Measurements from ENCODE around the gene CEMP1.
"Not testable (repeated sequence)": the region's sequence is repeated elsewhere in the genome, so short reads cannot be mapped to it uniquely, and the experiment has no call there.

The CEMP1 gene

GRCh38 chr16:2531371-2531695 is at the start of gene CEMP1:
Gene CEMP1, minus strand, starts transcription at chr16:2531408. Its CDS starts 335 bp downstream, at chr16:2531073.
- FAIRE-seq: no peak

DNA sequence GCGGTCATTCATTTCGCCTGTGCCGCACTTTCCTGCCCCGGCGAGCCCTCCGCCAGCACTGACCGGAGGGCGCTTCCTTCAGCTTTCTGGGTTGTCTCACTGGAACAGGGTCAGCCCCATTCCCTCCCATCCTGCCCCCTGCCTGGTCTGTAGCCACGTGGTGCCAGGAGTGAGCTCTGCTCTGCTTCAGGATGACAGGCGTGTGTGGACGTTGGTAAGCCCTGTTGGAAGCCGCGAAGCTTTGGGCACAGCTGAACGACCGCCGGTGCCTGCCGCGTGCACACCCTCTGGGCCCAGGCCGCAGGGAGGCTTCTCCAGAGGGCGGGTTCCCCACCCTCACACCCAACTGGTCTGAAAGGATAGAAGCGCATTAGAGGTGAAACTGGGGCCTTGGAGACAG is 49.6 kb upstream of the CEMP1 start:
- not testable (repeated sequence) for FAIRE-seq

GRCh38 chr16:2580143-2580542 is 48.9 kb upstream of the CEMP1 start:
- FAIRE-seq: not testable (repeated sequence)

GRCh38 chr16:2578905-2579304 is 47.7 kb upstream of the CEMP1 start:
- not testable (repeated sequence) for FAIRE-seq

- FAIRE-seq: not testable (repeated sequence)
Observed at GRCh38 chr16:2577044-2577443, 45.8 kb upstream of the CEMP1 start.

DNA sequence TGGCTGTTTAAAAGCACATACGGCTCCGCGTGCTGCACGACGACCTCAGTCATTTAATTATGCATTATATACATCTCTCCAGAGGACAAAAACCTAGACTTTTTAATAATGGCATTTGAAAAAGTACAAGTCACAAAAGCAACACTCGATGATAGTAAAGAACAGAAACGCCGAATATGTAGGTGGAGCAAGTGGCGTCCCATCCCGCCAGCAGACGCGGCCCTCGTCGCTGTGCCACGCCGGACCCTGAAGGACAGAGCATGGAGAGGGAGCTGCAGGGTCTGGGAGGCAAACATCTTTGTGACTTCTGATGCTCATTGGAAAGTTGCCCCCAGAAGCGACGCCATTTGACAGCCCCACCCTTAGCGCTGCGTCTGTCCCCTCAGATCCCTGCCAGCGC is 44.6 kb upstream of the CEMP1 start:
- not testable (repeated sequence) for FAIRE-seq

DNA sequence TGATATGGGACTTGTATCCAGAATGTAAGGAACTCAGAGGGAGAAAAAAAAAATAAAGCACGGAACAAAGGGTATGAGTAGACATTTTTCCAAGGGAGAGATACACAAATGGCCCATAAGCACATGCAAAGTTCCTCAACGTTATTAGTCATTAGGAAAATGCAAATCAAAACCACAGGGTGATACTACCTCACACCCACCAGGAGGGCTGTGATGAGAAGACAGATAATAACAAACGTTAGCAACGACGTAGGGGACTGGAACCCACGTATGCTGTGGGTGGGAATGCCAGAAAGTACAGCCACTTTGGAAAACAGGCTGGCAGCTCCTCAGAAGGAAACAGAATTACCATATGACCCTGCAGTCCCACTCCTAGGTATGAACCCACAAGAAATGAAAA is 41.5 kb upstream of the CEMP1 start:
- FAIRE-seq: not testable (repeated sequence)

DNA sequence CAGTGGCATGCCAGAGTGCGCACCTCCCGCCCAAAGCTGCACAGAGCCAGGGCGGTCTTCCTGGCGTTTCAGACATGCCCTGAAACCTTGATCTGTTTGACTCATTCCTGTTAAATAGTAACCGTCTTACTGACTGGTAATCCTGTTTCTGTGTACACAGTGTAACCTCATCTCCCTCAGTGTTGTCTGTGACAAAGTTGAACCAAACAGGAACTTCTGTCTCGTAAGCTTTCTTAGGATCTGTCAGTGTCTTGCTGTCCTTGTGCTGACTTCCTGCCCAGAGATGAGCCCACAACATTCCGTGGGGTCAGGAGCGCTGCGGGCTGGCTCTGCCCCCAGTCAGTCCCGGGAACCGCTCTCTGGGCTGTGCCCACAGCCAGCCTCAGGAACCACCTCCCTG is 37.4 kb upstream of the CEMP1 start:
- FAIRE-seq: not testable (repeated sequence)

DNA sequence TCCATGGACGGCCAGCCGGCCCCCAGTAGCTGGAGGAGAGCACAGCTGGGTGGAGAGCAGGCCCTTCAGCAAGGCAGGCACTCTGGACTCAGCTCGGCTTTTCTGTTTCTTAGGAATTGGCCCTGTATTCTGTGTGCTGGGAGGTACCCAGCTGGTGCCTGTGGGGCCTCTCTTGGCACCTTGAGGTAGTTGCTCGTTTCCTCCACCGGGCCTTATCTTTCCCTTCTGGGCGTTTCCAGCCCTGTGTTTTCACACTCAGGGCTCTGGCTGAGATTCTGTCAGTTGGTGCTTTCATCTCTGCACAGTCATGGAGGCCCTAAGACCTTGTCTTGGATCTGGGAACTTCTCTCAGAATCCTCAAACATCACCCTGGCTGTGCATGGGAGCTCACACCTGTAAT is 36.3 kb upstream of the CEMP1 start:
- not testable (repeated sequence) for FAIRE-seq

DNA sequence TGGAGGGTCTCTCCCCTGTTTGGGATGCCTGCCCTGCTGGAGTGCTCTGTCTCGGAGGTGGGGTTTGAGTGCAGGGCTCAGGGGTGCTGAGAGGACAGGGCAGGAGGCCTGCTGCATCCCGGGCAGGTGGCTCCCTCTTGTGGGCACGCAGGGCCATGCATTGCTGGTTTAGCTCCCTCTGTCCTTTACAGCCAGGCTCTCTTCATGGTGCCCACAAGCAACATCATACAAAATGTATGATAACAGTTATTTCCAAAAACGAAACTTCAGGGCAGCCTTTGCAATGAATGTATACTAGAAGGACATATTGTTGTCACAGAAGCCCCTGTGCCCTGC is 29.6 kb upstream of the CEMP1 start:
- not testable (repeated sequence) for FAIRE-seq

GRCh38 chr16:2560131-2560797 is 29.1 kb upstream of the CEMP1 start:
- not testable (repeated sequence) for FAIRE-seq

- FAIRE-seq: not testable (repeated sequence)
Observed at GRCh38 chr16:2557150-2557549, 25.9 kb upstream of the CEMP1 start.

DNA sequence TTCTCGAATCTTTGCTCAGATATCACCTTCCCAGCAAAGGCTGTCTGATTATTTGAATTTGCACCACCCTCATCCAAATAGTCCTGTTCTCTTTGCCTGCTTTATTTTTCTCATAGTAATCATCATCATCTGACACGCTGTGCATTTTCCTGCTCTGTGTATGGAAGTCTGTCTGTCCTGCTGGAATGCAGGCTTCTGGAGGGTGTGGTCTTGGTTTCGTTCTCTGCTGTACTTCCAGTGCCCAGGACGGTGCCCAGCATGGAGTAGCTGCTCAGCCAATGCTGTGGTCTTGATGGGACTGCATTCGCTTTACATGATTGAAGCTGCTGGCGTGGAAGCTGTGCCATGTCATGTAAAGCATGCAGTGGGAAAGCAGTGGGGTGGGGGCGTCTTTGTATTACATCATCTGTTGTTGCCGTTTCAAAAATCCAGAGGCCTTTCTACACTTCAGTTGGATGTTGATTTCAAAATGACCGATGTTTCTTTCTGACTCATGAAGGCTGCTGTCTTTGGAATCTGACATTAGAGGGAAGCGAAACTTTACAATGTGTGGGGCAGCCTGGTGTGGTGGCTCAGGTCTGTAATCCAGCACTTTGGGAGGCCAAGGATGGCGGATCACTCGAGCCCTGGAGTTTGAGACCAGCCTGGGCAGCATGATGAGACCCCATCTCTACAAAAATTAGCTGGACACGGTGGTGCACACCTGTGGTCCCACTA is 23.7 kb upstream of the CEMP1 start:
- FAIRE-seq: not testable (repeated sequence)

DNA sequence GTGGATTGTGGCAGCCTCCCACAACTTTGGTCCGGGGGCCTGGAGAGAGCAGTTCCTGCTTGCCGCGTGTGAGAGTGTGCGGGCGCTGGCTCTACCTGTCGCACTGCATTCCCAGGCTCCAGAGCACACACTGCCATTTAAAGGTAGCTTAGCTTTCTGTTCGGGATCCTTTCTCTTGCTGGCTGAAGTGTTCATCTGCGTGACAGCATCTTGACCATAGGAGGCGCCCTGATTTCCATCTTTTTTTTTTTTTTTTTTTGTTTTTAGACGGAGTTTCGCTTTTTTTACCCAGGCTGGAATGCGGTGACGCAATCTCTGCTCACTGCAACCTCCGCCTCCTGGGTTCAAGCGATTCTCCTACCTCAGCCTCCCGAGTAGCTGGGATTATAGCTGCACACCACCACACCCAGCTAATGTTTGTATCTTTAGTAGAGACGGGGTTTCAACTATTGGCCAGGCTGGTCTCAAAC is 20.2 kb upstream of the CEMP1 start:
- not testable (repeated sequence) for FAIRE-seq

- not testable (repeated sequence) for FAIRE-seq
Observed at GRCh38 chr16:2550283-2550878, 19.2 kb upstream of the CEMP1 start.

- not testable (repeated sequence) for FAIRE-seq
Observed at GRCh38 chr16:2543771-2544170, 12.6 kb upstream of the CEMP1 start.

GRCh38 chr16:2541409-2541808 is 10.2 kb upstream of the CEMP1 start:
- not testable (repeated sequence) for FAIRE-seq

- FAIRE-seq: not testable (repeated sequence)
Observed at GRCh38 chr16:2540912-2541311, 9.7 kb upstream of the CEMP1 start.

GRCh38 chr16:2539845-2540458 is 8.7 kb upstream of the CEMP1 start:
- FAIRE-seq: not testable (repeated sequence)

DNA sequence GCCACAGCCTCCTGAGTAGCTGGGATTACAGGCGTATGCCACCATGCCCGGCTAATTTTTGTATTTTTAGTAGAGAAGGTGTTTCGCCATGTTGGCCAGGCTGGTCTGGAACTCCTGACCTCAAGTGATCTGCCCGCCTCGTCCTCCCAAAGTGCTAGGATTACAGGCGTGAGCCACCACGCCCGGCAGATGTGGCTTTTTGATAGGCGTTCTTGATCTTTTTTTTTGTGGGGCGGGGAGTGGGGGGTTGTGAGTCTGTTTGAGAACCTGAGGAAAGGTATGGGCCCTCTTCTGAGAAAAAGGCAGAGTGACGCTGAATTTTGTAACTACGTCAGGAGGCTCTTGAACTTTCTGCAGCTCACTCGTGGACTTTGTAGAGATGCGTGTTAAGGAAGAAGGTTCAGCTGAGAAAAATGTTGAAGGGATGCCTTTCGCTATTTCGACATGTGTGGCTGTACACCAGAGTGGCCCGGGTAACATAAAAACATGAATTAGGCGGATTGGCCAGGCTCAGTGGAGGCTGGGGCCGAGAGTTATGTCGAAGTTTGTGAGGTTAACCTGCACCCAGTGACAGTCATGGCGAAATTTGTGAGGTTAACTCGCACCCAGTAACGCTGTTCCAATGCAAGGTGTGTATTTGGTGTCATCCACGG is 8.1 kb upstream of the CEMP1 start:
- not testable (repeated sequence) for FAIRE-seq

DNA sequence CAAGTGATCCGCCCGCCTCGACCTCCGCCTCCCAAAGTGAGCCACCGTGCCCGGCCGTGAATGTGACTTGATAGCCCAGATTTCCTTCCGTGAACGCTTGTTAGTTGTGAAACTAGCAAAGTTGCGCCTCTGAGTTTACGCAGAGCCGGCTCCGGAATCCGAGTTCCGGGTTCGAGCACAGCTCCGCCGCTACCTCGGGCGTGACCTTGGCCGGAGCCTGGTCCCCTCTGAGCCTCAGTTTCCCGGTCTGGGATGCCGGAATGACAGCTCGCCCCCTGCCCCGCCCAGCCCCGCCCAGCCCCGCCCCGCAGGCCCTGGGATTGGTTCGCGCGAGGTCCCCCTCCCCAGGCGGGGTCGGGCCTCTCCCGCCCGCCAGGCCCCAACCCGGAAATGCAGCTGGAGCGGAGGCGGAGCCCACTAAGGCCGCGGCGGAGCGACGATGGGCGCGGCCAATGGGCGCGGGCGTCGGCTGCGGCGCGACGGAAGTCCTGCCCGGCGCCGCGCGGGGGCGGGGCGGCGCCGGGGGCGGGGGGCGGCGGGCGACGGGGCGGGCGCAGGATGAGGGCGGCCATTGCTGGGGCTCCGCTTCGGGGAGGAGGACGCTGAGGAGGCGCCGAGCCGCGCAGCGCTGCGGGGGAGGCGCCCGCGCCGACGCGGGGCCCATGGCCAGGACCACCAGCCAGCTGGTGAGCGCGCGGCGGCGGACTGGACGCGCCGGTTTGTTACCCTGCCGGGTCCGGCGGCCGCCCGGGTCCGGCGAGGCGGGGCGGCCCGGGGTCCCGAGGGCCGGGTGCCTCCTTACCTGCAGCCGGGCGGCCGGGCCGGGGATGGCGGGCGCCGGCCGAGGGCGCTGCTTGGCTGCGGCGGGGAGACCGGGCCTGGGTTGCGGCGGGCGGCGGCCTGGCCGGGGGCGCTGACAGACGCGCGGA is 6.5 kb upstream of the CEMP1 start, which contains the start of gene PDPK1:
PDPK1 (plus strand) TSS at position 571 of the 929 bp plus-strand sequence; CDS start at position 663, 92 bp downstream.
- no peak for FAIRE-seq

DNA sequence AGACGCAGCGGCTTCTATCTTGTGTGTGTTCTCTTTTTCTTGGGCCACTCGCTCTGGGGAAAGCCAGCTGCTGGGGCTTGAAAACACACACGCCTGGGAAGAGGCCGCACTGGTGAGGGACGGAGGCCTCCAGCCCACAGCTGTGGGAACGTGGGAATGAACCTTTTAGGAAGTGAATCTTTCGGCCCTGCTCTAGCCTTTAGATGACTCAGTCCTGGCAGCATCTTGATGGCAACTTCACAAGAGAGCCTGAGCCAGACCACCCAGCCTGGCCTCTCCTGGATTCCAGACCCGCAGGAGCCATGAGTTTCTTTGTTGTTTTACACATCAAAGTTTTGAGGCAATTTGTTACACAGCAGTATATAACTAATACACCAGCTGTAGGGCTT is 4.4 kb upstream of the CEMP1 start:
- FAIRE-seq: no peak

Data from colon (tissue), 2 donors.